ENCODE data around the gene EXOC6B.

Gene EXOC6B

DNA sequence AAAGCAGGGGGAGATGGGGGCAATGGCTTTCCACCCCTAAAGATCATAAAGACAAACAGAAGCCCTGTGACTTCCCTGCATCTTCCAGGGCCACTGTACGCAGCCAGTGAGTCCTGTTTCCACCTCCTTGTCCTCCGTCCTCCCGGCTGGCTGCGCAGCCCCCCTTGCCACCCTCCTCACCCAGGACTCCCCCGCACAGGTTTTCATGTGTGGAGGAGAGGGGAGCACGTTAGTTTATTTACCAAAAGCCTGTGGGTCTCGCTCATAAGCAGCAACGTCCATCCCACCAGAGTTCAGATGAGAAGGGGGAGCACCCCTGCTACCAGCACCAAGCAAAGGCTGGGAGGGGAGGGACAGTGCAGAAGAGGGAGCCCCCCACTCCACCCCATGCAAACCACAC, 689.9 kb downstream of the EXOC6B start:
- no peak overlapping the region for H3K4me3 ChIP-seq (ENCODE audit: low read depth, low read length)
- no peak overlapping the region for H4K12ac ChIP-seq (ENCODE audit: low read depth, low read length)
- no peak overlapping the region for H2BK120ac ChIP-seq (ENCODE audit: insufficient read depth, low read length, poor library complexity)
- peaks cover 6% of the 10 kb centered on the region in 2 experiments for H3K36me3 ChIP-seq (ENCODE audit: control insufficient read depth in 1 of 2, insufficient read depth in 2 of 2, low read length in 2 of 2)
- no peak overlapping the region for H3K23ac ChIP-seq (ENCODE audit: low read length)
- no peak overlapping the region for H3K4ac ChIP-seq (ENCODE audit: low read depth, low read length)
- WGBS (ENCODE audit: extremely low coverage, insufficient coverage, insufficient read length) = no CpG with 5 or more reads among the region's 8 CpGs
- H3K4me2 ChIP-seq (ENCODE audit: low read length) = no peak overlapping the region
- no peak overlapping the region for H2BK12ac ChIP-seq (ENCODE audit: low read length)
- H4K91ac ChIP-seq (ENCODE audit: low read depth, low read length) = no peak overlapping the region
- peaks cover 15 to 16% of the 10 kb centered on the region in 2 experiments for H3K4me1 ChIP-seq (ENCODE audit: control insufficient read depth in 1 of 2, insufficient read depth in 2 of 2, low read length in 2 of 2)
- peaks cover 4% of the 10 kb centered on the region for H3K9me3 ChIP-seq (ENCODE audit: insufficient read depth, low read depth, low read length)
- H4K8ac ChIP-seq (ENCODE audit: low read depth, low read length) = no peak overlapping the region
- no peak overlapping the region for H3K18ac ChIP-seq (ENCODE audit: low read length)
- no peaks in the 10 kb centered on the region for H3K79me1 ChIP-seq (ENCODE audit: low read length)
- no peak overlapping the region for H3K9ac ChIP-seq (ENCODE audit: low read length)
- no peak overlapping the region for H3K27ac ChIP-seq (ENCODE audit: low read depth, low read length)
- no peak for DNase-seq
- H3K14ac ChIP-seq (ENCODE audit: low read length) = no peak overlapping the region
- H2AFZ ChIP-seq (ENCODE audit: insufficient read depth, low read length, poor library complexity) = no peak overlapping the region
- no peaks in the 10 kb centered on the region for H3K27me3 ChIP-seq (ENCODE audit: insufficient read depth, low read length)
- no peaks in the 10 kb centered on the region for H3K79me2 ChIP-seq (ENCODE audit: control insufficient read depth, insufficient read depth, low read length, poor library complexity)
- no peak overlapping the region for H2AK5ac ChIP-seq (ENCODE audit: low read length)
- H2BK5ac ChIP-seq (ENCODE audit: low read depth, low read length, poor library complexity) = no peak overlapping the region

DNA sequence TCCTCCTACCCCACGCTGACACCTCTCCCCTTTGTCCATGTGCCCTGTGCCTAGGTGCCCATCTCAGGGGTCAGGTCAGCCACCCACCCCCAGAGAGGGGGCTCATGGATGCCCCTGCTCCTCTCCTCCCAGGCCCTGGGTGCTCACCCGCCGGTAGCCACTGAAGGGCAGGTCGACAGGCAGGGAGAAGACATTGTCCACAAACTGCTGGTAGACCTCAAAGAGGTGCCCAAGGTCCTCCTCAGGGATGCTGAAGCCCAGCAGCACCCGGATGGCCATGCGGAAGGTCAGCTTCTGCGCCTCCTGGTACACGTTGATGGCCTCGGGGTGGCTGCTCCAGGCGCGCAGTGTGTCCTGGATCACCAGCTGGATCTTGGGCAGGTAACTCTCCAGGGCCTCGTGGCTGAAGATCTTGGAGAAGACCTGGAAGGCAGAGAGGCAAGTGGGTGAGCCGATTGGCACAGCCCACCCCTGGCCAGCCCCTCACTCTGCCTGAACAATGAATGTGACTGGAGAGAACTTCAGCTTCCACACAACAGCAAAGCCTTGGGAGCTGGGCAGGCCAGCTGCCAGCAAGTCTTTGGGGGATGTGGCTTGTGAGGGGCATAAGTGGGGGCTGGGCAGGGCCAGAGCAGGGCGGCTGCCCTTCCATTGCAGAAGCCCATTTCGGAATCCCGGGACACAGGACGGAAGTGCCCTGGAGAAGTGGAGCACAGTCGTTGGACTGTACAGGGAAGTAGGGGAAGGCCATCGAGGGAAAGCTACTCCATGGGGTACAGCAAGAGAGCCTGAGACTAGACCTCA, 690.6 kb downstream of the EXOC6B start:
- Histone ChIP-seq H4K8ac (ENCODE audit: low read depth, low read length) (no peak overlapping the region), H3K9me3 (ENCODE audit: insufficient read depth, low read depth, low read length) (no peaks in the 10 kb centered on the region), H2BK120ac (ENCODE audit: insufficient read depth, low read length, poor library complexity) (no peak overlapping the region), H3K4me1 (ENCODE audit: control insufficient read depth in 1 of 2, insufficient read depth in 2 of 2, low read length in 2 of 2) (peaks cover 15 to 16% of the 10 kb centered on the region in 2 experiments), H2AFZ (ENCODE audit: insufficient read depth, low read length, poor library complexity) (no peak overlapping the region), H3K27ac (ENCODE audit: low read depth, low read length) (no peak overlapping the region), H3K79me2 (ENCODE audit: control insufficient read depth, insufficient read depth, low read length, poor library complexity) (no peaks in the 10 kb centered on the region), H3K36me3 (ENCODE audit: control insufficient read depth in 1 of 2, insufficient read depth in 2 of 2, low read length in 2 of 2) (peaks cover 6% of the 10 kb centered on the region in 2 experiments), H2AK5ac (ENCODE audit: low read length) (no peak overlapping the region), H3K23ac (ENCODE audit: low read length) (no peak overlapping the region), H3K9ac (ENCODE audit: low read length) (no peak overlapping the region), H3K4me3 (ENCODE audit: low read depth, low read length) (no peak overlapping the region), H3K4ac (ENCODE audit: low read depth, low read length) (no peak overlapping the region), H3K27me3 (ENCODE audit: insufficient read depth, low read length) (no peaks in the 10 kb centered on the region), H3K14ac (ENCODE audit: low read length) (no peak overlapping the region), H2BK12ac (ENCODE audit: low read length) (no peak overlapping the region), H2BK5ac (ENCODE audit: low read depth, low read length, poor library complexity) (no peak overlapping the region), H4K91ac (ENCODE audit: low read depth, low read length) (no peak overlapping the region), H4K12ac (ENCODE audit: low read depth, low read length) (no peak overlapping the region), H3K79me1 (ENCODE audit: low read length) (no peaks in the 10 kb centered on the region), H3K4me2 (ENCODE audit: low read length) (no peak overlapping the region), H3K18ac (ENCODE audit: low read length) (no peak overlapping the region)
- DNase-seq = no peak
- WGBS (ENCODE audit: extremely low coverage, insufficient coverage, insufficient read length) = no CpG with 5 or more reads among the region's 19 CpGs

DNA sequence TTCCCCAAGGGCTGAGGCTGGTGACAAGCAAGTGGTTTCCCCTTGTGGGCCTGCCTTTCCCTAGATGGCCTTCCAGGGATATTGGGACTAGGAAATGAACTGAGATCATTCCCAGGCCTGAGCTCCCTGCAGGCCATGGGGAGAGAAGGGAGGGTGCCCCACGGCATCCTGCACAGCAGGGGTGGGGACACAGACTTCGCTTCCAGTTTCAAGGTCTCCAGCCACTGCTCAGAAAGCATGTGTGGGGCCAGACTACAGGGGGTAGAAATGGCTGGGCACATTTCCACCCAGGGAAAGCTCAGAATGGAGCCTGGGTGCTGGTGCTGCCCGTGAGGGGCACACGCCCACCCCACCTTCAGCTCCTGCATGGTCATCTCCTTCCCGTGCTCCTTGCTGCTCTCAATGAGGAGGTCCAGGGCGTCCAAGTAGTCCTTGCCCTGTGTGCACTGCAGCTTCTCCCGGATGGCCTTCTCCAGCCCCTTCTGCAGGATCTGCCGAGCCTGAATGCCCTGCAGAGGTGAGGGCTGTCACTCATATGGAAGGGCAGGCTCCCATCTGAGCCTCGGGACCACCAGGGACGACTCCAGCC, 691.3 kb downstream of the EXOC6B start:
- Histone ChIP-seq H3K36me3 (ENCODE audit: control insufficient read depth in 1 of 2, insufficient read depth in 2 of 2, low read length in 2 of 2) (peaks cover 6% of the 10 kb centered on the region in 2 experiments), H3K27ac (ENCODE audit: low read depth, low read length) (no peak overlapping the region), H4K91ac (ENCODE audit: low read depth, low read length) (no peak overlapping the region), H2AK5ac (ENCODE audit: low read length) (no peak overlapping the region), H4K12ac (ENCODE audit: low read depth, low read length) (no peak overlapping the region), H3K9ac (ENCODE audit: low read length) (no peak overlapping the region), H3K18ac (ENCODE audit: low read length) (no peak overlapping the region), H3K4me3 (ENCODE audit: low read depth, low read length) (no peak overlapping the region), H3K14ac (ENCODE audit: low read length) (no peak overlapping the region), H3K4me1 (ENCODE audit: control insufficient read depth in 1 of 2, insufficient read depth in 2 of 2, low read length in 2 of 2) (peaks cover 15 to 16% of the 10 kb centered on the region in 2 experiments), H2BK120ac (ENCODE audit: insufficient read depth, low read length, poor library complexity) (no peak overlapping the region), H3K9me3 (ENCODE audit: insufficient read depth, low read depth, low read length) (no peaks in the 10 kb centered on the region), H3K4me2 (ENCODE audit: low read length) (no peak overlapping the region), H2BK12ac (ENCODE audit: low read length) (no peak overlapping the region), H2AFZ (ENCODE audit: insufficient read depth, low read length, poor library complexity) (no peak overlapping the region), H3K79me1 (ENCODE audit: low read length) (no peaks in the 10 kb centered on the region), H3K23ac (ENCODE audit: low read length) (no peak overlapping the region), H3K27me3 (ENCODE audit: insufficient read depth, low read length) (no peaks in the 10 kb centered on the region), H3K4ac (ENCODE audit: low read depth, low read length) (no peak overlapping the region), H2BK5ac (ENCODE audit: low read depth, low read length, poor library complexity) (no peak overlapping the region), H4K8ac (ENCODE audit: low read depth, low read length) (no peak overlapping the region), H3K79me2 (ENCODE audit: control insufficient read depth, insufficient read depth, low read length, poor library complexity) (no peaks in the 10 kb centered on the region)
- DNase-seq = no peak
- no CpG with 5 or more reads among the region's 10 CpGs for WGBS (ENCODE audit: extremely low coverage, insufficient coverage, insufficient read length)

DNA sequence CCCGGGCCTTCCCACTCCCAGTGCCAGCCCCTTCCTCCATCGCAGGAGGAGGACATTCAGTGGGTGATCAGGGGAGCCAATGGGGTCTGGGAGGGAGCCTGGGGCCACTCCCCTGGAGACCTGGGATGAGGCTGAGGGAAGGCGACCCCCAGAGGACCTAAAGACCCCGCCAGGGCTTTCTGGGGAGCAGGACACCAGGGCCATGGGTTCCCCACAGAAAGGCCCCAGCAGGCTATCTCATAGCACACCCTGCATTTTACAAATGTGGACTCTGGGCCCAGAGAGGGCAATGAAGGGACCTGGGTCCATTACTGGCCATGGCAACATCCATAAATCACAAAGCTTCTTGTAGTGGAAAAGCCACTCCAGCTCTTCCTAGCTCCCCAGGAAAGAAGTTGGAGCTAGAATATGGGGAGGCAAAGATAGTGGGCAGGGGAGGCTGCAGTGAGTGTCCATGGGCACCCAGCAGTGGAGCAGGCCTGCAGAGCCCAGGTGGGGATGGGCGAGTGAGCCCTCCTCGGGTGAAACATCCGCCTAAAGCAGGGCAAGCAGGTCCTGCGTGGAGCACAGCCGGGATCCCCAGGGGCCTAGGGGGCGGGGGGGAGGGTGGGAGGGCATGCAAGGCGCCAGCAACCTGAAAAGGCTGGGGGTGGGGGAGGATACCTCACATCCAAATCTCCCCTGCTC, 692.0 kb downstream of the EXOC6B start:
- Histone ChIP-seq H3K79me1 (ENCODE audit: low read length) (no peaks in the 10 kb centered on the region), H4K12ac (ENCODE audit: low read depth, low read length) (no peak overlapping the region), H3K18ac (ENCODE audit: low read length) (no peak overlapping the region), H3K23ac (ENCODE audit: low read length) (no peak overlapping the region), H2AK5ac (ENCODE audit: low read length) (no peak overlapping the region), H3K9ac (ENCODE audit: low read length) (no peak overlapping the region), H3K4me3 (ENCODE audit: low read depth, low read length) (no peak overlapping the region), H3K4me2 (ENCODE audit: low read length) (no peak overlapping the region), H3K9me3 (ENCODE audit: insufficient read depth, low read depth, low read length) (no peaks in the 10 kb centered on the region), H3K27me3 (ENCODE audit: insufficient read depth, low read length) (no peaks in the 10 kb centered on the region), H2BK120ac (ENCODE audit: insufficient read depth, low read length, poor library complexity) (no peak overlapping the region), H3K27ac (ENCODE audit: low read depth, low read length) (no peak overlapping the region), H4K91ac (ENCODE audit: low read depth, low read length) (no peak overlapping the region), H3K4me1 (ENCODE audit: control insufficient read depth in 1 of 2, insufficient read depth in 2 of 2, low read length in 2 of 2) (peaks cover 12 to 13% of the 10 kb centered on the region in 2 experiments), H3K14ac (ENCODE audit: low read length) (no peak overlapping the region), H4K8ac (ENCODE audit: low read depth, low read length) (no peak overlapping the region), H3K4ac (ENCODE audit: low read depth, low read length) (no peak overlapping the region), H3K36me3 (ENCODE audit: control insufficient read depth in 1 of 2, insufficient read depth in 2 of 2, low read length in 2 of 2) (peaks cover 6% of the 10 kb centered on the region in 2 experiments), H2AFZ (ENCODE audit: insufficient read depth, low read length, poor library complexity) (no peak overlapping the region), H2BK5ac (ENCODE audit: low read depth, low read length, poor library complexity) (no peak overlapping the region), H3K79me2 (ENCODE audit: control insufficient read depth, insufficient read depth, low read length, poor library complexity) (no peaks in the 10 kb centered on the region), H2BK12ac (ENCODE audit: low read length) (no peak overlapping the region)
- WGBS (ENCODE audit: extremely low coverage, insufficient coverage, insufficient read length) = no CpG with 5 or more reads among the region's 11 CpGs
- no peak for DNase-seq
